Activated CD8-positive, alpha-beta memory T cell treated with anti-CD3 and anti-CD28 coated beads, Interleukin-2, amount 50 U/mL, for 4 hours (primary cell): ENCODE measurements around the gene CDC42BPG.

Experiments used
- DNase-seq: peaks from one replicate; pipeline ENCODE4 v3.0.0-alpha.2; 2020

Gene CDC42BPG

GRCh38 chr11:64863391-64864060 lies 19.1 kb upstream of the CDC42BPG start:
- DNase-seq: no peak

GRCh38 chr11:64862987-64863390 lies 18.5 kb upstream of the CDC42BPG start:
- no peak for DNase-seq

GRCh38 chr11:64861227-64861975 lies 16.9 kb upstream of the CDC42BPG start:
- DNase-seq: no peak

- no peak for DNase-seq
Measured at GRCh38 chr11:64859542-64860414, 15.3 kb upstream of the CDC42BPG start.

- DNase-seq: peak; percentile 53
Measured at GRCh38 chr11:64858467-64859263, 14.2 kb upstream of the CDC42BPG start.

- DNase-seq: no peak
Measured at GRCh38 chr11:64857485-64857884, 13.0 kb upstream of the CDC42BPG start.

GRCh38 chr11:64856382-64857227 lies 12.2 kb upstream of the CDC42BPG start:
- DNase-seq: peak; percentile 55

GRCh38 chr11:64855596-64856304 lies 11.3 kb upstream of the CDC42BPG start:
- no peak for DNase-seq

GRCh38 chr11:64854534-64855502 lies 10.4 kb upstream of the CDC42BPG start:
- DNase-seq: peak; percentile 73

- DNase-seq: no peak
Measured at GRCh38 chr11:64854157-64854533, 9.7 kb upstream of the CDC42BPG start.

GRCh38 chr11:64853709-64854108 lies 9.3 kb upstream of the CDC42BPG start:
- no peak for DNase-seq

- DNase-seq: no peak
Measured at GRCh38 chr11:64852804-64853509, 8.5 kb upstream of the CDC42BPG start.

- no peak for DNase-seq
Measured at GRCh38 chr11:64851831-64852351, 7.4 kb upstream of the CDC42BPG start.

GRCh38 chr11:64850979-64851567 lies 6.6 kb upstream of the CDC42BPG start:
- DNase-seq: peak; percentile 55

- no peak for DNase-seq
Measured at GRCh38 chr11:64849598-64850356, 5.3 kb upstream of the CDC42BPG start.

- peak; percentile 37 for DNase-seq
Measured at GRCh38 chr11:64848826-64849597, 4.6 kb upstream of the CDC42BPG start.
